Stimulated activated CD4-positive, alpha-beta T cell treated with anti-CD3 and anti-CD28 coated beads, Interleukin-1b, Interleukin-23, amount 100 ng/mL, for 24 hours (primary cell): ENCODE data around the gene FAM151A.
"Not testable (repeated sequence)": the region's sequence is repeated elsewhere in the genome, so short reads cannot be mapped to it uniquely, and the experiment has no call there.

ENCODE experiments used
- DNase-seq, 4 experiments: peaks; one replicate each; pipeline ENCODE4 v3.0.0-alpha.2; 2020; ENCODE audit warnings: low read depth in 4 of 4, low spot score in 1 of 4

FAM151A gene

GRCh38 chr1:54636461-54637446 lies 13.4 kb upstream of the FAM151A start:
- DNase-seq: not testable (repeated sequence)

- DNase-seq: not testable (repeated sequence)
These were observed 12.5 kb upstream of the FAM151A start for GRCh38 chr1:54635804-54636203.

- DNase-seq: no peak
These were observed 3.9 kb upstream of the FAM151A start for GRCh38 chr1:54627196-54627595.

DNA sequence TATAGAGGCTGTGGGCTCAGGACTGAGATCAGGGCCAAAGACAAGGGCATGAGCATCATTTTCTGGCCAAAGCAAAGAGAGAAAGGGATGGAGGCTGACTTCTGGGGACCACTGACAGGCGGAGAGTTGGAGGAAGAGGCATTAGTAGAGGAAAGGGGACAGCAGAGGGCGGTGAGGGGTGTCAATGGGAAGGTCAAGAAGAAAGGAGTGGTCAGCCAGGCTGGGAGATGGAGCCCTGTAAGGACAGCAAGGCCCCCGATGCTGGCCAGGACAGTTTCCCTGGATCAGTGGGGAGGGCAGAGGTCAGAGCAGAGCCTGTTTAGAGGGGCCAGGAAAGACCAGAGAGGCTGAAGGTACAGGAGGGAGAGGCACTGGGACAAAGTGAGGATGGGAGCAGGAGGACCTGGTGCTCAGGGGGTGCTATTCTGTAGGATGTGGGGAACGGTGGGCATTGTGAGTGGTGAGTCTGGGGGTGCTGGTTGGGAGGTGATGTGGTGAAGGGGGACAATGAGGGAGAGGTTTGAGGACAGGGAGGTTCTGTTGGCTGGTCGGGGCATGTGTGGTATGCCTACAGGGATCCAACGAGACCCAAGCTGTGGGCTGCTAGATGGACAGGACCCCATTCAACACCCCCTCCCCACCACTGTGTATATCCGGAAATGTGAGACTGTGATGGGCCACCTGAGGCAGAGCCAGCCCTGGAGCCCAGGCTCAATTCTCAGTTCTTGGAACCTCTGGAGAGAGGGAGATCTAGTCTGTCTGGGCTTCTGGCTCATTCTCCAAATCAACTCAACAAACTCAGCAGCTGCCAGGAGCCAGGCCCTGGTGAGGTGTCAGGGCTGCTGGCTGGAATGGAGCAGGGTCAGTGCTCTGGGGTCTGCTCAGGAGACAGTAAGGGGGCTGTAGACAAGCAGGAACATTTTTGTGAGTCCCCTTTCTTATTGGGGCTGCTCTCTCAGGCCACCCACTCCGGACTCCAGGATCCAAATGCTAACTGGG lies 1.4 kb upstream of the FAM151A start:
- DNase-seq: no peak

DNA sequence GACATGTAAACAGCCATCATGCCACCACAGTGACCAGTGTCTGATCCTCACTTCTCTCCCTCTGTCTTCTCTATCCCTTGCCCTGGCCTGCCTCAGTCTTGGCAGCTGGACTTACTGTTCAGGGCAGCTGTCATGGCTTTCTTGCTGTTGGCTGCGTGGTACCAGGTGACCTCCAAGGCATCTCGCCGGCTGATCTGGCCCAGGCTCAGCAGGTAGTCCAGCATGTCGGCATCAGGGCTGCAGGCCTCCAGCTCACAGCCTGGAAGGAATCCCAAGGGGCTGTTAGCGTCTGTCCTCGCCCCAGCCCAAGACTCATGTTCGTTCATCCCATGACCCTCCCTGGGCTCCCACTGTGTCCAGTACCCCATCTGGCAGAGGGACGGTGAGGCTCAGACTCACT lies 3.6 kb downstream of the FAM151A start:
- no peak for DNase-seq

GRCh38 chr1:54615531-54616279 lies 7.6 kb downstream of the FAM151A start:
- no peak for DNase-seq

- DNase-seq: no peak
These were observed 8.8 kb downstream of the FAM151A start for GRCh38 chr1:54614563-54614962.

DNA sequence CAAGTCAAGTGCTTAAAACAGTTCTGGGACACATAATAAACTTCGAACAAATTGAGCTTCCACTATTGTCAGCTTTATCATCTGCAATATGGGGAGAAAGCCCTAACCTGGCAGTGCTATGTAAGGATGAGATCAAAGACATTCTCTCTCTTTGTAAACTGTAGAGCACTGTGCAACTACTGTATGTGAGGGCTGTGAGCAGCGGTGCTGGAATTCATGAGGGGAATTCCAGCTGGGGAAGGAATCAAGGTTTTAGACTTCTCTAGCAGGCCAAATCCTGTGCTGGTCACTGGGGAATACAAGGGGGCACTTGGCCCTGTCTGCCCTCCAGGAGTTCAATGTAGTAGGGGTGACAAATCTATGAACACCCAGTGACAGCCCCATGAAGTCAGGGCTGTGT lies 9.3 kb downstream of the FAM151A start:
- no peak for DNase-seq

DNA sequence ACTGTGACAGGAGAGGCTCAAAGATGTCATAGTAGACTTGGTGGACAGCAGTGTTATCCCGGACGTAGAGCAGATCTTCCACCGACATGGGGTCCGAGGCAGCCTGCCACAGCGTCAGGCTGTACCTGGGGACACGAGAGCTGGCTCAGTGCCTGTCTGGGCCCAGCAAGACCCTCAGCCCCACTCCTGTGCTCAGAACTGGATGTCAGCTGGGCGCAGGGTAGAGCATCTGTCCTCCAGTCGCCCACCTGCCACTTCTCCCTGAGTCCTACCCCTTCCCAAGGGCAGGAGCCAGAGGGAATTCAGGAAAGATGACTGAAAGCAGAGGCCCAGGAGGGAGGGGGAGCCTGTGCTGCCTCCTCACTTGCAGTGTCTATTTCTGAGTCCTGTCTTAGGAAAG lies 11.7 kb downstream of the FAM151A start:
- no peak for DNase-seq

DNA sequence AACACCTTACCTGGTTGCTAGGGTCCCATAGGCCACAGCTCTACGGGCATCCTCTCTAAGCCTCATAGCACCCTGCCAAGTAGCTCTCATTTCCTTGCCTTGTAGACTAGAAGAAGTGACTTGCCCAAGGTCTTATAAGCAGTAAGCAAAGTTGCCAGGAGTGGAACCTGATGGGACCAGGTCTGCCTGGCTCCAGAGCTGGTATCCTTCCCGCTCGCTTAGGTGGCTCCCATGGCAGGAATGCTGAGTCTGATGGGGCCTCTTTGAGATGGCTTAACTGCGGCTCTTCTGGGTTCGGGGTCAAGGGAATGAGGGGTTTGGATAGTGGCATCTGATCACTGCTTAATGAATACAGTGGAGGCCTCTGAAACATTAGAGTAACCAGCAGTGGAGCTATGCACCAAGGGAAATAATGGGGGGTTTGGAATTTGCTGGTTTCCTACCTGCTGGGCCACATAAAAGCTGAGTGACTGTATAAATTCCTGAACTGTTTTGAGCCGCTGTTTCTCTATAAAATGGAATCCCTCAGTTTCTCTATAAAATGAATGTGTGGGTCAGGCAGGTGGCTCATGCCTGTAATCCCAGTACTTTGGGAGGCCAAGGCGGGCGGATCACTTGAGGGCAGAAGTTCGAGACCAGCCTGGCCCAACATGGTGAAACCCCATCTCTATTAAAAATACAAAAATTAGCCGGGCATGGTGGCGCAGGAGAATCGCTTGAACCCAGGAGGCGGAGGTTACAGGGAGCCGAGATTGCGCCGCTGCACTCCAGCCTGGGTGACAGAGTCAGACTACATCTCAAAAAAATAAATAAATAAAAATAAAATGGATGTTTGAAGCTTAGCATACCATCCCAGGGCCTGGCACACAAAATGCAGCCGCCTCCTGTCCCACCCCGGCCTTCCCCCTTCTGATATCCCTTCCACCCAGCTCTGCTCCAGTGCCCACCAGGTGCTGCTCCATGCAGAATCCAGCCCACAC lies 12.4 kb downstream of the FAM151A start:
- no peak for DNase-seq

DNA sequence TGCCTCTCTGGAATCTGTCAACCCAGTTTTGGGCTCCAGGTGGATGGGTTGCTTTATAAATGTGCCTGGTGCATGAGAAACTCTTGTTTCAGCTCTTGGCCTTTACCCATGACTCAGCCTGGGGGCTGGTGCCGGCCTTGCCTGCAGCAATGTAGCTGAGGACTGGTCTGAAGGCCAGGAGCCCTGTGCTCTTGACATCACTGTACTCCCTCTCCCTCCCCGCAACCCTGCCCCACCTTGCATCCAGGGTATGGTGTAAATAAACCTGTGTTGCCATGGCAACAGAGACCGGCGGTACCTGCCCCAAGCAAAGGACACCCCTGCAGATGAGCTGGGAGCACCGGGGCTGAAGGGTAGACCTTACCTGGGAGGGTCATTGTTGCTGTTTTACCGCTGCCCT lies 13.3 kb downstream of the FAM151A start:
- DNase-seq: no peak

- DNase-seq: no peak
These were observed 13.9 kb downstream of the FAM151A start for GRCh38 chr1:54609301-54609921.

GRCh38 chr1:54608566-54609230 lies 14.6 kb downstream of the FAM151A start:
- no peak for DNase-seq

DNA sequence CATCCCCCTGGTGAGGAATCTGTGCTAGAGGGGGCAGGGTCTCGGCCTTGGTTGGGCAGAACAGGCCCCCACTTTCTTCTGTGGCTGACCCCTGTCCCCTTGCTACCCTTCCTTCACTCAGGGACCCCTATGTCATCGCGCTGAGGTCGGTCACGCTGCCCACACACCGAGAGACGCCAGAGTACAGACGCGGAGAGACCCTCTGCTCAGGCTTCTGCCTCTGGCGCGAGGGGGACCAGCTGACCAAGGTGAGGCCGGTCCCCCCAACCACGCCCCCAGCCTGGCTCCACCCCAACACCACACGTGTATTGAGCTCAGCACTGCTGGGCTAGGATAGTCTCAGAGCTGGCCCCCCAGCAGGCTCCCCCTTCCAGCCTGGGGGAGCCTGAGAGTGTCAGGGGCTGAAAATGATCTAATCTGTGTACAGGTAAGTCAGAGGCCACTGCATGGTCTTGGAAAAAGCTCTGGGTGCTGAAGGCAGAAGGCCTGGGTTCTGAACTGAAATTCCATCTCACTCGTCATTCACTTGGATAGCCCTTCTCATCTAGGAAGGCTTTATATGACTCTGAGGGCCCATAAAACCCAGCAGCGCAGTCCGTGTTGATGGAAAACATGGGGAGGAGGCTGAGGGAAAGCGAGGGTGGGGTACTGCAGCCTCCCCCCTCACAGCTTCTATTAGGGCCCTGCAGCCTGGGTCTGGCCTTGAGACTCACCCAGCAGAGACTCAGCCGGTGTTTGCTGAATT lies 15.3 kb downstream of the FAM151A start:
- DNase-seq: no peak

DNA sequence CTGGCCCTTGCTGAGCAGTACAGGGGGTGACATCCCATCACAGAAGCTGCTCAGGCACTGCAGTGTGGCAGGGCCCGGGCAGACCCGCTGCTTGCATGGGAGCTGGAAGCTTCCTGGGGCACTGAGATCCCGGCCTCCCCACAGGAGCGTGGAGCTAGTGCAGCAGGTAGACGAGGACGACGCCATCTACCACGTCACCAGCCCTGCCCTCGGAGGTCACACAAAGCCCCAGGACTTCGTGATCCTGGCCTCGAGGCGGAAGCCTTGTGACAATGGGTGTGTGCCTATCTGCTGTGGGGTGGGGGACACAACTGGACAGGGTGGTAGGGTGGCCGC lies 16.4 kb downstream of the FAM151A start:
- no peak for DNase-seq

DNA sequence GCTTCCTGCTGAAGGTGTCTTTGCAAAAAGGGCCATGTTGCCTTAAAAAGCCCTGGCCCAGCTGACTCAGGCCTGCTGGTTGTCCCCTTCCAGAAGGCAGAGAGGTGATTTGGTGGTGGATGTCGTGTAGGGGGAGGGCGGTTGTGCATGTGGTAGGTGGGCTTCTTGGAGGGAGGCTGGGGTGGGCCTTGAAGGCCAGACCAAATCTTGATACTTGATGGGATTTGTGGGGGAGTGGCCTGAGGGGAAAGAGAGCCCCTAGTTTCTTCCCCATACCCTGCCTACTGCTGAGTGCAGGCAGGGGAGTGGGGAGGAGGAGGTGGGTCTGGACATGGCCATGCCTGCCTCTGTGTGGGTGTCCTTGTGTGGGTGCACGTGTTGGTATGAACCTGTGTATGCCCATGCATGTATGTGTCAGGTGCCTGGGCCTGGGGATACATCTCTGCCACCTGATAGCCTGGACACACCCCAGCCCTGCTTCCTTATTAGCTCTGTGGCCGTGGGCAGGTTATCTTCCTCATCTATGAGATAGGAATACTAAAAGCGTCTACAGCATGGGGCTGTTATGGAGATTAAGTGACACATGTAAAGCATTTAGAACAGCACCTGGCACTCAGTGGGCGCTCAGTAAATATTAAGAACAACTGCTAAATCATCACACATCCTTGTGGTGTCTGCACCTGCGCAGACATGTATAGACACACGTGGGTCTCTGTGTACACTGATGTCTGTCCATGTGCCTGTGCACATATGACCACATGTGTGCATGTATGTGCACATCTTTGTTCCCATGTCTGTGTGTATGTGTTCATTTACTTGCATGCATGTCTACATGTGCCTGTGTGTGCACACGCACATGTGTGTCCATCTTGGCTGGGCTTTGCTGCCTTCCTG lies 17.0 kb downstream of the FAM151A start:
- no peak for DNase-seq
